GM19468 (cell line): ENCODE results near the gene SCFD2.

Experiments
- ATAC-seq: cut with Tn5 transposase; IDR thresholded peaks from one replicate; pipeline ENCODE4 v1.9.1; 2021; ENCODE audit warnings: mild to moderate bottlenecking, moderate library complexity, moderate number of reproducible peaks; ENCODE audit not compliant: unreplicated experiment; ENCODE audit errors: extremely low read depth

Gene SCFD2

DNA sequence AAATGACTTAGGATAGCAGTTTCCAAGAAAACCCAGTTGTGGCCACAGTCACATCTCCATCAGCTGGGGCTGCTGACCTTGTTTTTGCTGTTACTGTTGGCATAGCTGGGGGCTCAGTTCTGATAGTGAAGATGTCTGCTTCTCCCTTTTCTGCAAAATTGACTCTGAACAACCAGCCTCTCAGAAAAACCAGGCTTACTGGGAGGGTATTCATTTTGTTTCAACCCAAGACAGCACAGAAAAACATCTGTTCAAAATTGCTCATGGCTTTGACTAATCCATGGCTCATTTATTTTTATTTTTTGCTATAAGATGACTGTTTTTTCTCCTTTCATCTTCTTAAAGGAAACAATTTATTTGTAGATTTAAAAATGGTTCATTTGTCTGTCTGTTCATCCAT lies 450.7 kb downstream of the SCFD2 start:
- ATAC-seq, result no peak

DNA sequence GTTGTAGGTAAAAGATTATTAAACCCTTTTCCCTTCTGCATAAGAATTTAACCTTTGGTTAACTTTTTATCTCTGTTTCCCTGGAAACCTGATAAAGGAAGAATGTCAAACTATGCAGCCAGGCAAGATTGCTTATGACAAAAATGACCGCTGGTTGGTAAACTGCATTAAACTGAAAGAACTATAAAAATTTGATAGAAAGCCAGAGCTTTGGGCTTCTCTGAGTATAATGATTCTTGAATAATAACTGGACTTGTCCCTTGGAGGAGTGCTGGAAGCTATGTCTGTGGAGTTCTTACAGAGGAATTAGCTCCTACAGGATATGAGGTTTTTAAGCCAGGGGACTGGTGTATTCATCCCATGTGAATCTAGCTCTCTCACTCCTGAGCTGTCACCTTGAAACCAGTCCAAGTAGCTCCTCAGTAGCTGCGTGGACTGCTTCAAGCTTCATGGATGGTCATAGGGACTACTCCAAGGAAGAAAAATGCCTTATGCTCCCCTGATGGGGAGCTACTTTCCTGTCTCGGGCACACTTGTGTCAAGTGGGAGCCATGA lies 451.7 kb downstream of the SCFD2 start:
- no peak for ATAC-seq

DNA sequence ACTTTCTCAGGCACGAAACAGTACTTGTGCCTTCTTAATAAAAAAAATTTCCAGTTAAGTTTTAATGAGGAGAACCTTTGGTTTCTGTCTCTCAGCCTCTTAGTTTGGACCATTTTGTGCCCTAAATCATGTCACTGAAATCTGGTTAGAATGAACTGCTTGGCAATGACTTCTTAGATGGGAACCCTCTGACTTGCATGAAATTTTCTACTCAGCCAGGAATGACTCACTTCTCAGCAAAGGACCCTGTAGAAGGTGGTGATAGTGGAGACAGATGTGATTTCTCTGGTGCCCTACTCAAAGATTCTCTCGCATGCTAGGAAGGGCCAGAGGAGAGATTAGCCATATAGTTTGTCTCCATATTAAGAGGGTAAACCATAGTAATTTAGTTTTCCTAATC lies 453.3 kb downstream of the SCFD2 start:
- no peak for ATAC-seq

DNA sequence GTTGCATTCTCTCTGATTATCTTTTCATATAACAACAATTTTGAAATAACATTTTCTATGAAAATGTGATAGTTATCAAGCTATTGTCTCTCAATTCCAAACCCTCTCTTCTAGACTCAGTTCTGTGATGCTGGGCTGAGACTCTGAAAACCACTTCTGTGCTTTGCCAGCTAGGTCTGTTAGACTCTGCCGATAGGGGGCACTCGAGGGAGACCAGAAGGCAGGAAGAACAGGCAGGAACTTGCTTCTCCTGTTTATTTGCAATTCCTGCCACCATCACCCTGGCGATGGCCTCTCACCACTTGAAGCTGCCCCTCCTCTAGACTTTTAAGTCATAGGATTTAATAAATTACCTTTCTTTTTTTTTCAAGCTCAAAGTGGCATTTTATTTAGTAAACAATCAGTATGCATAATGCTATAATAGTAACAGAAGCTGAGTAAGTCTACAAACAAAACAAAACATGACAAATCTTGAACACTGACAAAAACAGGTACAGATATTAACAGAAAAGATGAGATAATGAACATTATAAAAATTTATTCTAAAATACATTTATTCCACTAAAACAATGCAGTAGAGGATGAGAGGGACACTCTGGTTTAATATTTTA lies 454.1 kb downstream of the SCFD2 start:
- no peak for ATAC-seq

DNA sequence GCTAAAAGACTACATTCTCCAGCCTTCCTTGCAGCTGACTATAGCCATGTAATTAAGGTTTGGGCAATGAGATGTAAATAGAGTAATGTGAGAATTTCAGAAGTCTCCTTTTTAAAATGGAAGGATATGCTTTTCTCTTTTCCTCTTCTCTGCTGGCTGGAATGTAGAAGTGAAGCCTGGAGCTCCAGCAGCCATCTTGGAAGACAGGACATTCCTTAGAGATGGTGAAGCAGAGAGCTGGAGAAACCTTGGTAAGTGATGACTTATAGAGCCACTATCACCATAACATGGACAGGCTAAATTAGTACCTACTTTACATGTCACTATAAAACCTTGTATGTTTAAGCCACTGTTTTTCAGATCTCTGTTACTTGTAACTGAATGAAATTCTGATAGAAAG lies 455.7 kb downstream of the SCFD2 start:
- ATAC-seq, result no peak

DNA sequence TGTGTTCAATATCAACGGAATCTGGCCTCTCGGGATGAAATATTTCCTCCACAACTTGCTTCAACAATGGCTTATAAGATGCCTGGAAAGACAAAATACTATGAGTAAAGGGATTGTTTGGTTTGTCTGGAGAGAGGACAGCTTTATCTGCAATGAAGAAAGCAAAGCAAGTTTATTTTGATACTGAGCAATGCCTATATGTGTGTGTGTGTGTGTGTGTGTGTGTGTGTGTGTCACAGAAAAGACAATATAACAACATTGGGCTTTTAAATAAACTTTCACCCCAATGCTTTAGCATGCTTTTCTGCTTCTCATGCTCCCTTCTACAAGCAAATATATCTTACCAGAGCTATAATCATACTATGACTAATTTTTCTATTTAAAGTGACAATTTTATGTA lies 458.4 kb downstream of the SCFD2 start:
- no peak for ATAC-seq

DNA sequence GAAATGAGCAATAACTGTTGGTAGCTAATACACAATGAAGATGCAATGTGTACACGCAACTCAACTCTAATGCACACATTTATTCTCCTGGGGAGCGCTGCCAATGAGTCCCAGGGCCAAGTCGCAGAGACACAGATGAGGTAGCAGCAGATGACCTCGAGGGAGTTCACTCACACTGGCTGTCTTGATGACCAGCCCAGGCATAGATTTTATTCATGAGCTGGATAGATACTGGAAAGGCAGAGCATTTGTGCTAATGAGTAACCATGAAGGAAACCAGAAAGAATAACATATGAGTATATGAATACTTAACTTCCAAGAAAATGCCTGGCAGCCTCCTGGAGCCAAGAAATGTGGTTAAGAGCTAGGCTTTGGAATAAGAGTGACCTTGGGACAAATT lies 461.4 kb downstream of the SCFD2 start:
- ATAC-seq, result no peak

DNA sequence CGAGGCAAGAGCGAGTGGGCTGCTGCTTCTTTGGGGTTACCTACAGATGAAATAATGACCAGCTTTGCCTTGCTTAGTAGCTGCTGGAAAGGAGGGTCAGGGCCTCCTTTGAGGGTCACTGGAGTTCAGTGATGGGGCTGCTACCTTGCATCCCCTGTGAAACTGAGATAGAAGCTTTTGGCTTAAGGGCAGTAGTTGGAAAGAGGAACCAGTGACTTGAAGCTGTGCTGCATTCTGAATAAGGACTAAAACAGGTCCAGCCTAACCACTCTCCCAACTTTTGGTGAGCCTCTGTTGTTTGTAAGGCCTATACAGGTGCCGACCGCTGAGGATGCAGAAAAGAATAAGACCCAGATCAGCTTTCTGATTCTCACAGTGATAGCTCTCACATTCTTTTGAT lies 462.6 kb downstream of the SCFD2 start:
- ATAC-seq, result no peak

DNA sequence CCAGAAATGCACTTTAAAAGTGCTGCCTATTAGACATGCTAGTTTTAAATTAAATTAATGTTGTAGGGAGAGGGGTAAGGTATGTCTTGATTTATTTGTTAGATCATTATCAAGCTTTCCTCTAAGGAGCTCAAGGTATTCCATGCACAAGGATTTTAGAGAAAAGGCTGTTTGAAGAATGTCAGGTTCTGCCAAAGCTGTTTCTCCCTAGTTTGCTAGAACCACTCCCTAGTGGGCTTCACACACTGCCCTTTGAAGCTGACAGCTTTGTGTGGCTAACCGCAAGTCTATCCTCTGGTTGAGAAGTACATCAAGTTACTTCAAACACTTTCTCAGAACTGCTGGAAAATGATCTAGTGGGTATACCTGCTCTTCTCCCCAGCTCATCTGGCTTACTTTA lies 471.4 kb downstream of the SCFD2 start:
- ATAC-seq, result no peak

DNA sequence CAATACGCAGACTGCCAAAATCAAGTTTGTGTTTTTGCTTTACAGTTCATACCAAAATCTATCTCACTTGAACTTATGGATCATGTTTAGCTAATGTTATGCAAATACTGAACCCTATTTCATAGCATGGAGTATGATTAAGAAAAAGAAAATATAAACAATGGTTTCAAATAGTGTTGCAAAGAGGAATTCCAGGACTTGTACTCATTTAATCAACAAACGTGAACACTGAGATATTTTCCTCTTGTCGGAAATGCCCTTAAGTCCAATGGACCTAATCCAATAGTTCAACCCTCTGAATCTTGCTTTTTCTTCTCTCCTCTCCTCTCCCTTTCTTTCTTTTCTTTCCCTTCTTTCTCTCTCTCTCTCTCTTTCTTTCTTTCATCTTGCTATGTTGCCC lies 473.0 kb downstream of the SCFD2 start:
- no peak for ATAC-seq

DNA sequence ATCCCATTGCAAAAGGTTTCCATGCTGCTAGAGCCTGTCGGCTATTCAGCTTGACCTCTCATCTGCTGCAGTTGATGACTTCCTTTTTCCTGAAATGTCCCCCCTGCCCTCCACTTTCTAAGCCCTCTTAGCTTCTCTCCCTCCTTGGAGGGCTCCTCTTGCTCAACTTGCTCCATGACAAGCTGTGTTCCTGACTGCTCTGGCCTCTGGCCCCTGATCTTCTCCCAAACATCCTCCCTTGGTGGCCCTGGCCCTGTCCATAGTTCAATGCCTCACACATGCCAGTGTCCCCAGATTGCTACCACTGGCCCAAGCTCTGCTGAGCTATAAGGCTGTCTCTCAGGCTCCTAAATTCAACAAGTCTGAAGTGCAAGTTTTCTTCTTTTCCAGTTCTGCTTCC lies 474.1 kb downstream of the SCFD2 start:
- ATAC-seq, result no peak

DNA sequence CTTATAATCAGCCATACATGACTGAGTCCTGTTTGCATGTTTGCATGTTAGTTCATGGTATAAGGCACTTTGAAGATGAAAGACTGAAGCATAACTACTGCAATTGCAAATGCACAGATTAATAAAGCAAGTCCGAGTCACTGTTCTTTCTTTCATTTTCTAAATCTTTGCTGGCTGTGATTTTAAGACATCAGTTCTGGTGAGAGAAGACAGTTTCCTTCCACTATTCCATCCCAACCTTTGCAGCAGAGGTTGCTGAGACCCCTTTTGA lies 475.4 kb downstream of the SCFD2 start:
- ATAC-seq, result no peak

DNA sequence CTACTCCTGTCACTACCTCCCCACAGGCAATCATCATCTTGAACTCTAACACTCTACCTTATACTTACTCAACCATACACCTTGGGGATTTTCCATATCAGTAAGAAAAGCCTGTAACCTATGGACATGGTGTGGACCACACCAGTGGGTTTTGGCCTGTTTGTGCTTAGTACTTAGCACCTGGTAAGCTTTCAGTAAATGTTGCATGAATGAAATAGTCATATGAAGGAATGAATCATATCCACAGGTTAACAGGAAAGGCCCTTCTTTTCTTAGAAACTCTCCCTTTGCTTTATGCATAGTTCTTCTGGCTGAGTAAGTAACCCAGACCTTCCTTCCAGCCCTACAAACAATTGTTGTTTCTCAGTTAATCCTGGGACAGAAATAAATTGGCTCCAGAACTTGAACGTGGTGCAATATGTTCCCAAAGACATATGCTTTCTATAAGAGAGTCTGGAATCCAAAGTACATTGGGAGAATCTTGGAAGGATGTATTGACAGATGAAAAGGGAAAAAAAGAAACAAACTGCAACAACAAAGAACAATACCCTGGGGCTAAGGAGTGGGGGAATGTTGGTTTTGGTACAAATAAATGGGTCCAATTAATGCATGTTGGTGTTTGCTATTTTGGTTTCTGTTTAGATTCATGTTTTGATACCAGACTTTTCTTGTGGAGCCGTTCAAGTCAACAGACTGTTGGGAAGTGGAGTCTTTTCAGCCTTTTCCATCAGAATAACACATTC lies 475.9 kb downstream of the SCFD2 start:
- no peak for ATAC-seq

DNA sequence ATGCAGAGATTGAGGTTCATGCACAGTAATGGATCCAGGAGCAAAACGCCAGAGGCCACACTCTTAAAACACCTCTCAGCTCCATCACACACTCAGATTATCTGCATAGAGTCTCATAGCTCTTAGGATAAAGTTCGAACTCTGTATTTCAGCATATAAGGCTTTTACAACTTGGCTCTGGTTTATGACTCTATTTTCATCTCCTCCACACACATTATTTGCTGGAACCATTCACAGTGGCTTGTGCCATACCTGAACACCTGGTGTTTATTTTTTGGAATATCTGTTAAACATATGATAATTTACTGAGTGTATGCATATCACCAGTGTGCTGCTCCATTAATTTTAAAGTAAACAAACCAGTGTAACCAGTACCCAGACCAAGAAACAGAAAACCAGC lies 476.5 kb downstream of the SCFD2 start:
- no peak for ATAC-seq

DNA sequence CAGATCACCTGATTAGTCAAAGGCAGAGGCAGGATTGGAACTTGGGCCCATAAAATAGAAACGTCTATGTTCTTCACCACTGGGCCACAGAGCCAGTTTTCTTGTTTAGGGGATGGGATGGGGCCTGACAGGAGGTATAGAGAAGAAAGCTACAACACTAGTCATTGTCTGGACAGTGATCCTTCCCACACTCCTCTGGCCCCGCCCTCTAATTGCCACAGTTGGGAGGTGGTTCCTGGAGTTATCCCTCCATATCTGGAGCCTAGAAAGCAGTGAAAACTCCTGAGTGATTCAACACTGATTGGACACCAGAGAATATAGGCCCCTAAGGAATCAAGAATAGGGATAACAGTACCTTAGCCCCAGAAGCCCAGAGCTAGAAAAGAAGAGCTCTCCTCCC lies 480.9 kb downstream of the SCFD2 start:
- ATAC-seq, result no peak

DNA sequence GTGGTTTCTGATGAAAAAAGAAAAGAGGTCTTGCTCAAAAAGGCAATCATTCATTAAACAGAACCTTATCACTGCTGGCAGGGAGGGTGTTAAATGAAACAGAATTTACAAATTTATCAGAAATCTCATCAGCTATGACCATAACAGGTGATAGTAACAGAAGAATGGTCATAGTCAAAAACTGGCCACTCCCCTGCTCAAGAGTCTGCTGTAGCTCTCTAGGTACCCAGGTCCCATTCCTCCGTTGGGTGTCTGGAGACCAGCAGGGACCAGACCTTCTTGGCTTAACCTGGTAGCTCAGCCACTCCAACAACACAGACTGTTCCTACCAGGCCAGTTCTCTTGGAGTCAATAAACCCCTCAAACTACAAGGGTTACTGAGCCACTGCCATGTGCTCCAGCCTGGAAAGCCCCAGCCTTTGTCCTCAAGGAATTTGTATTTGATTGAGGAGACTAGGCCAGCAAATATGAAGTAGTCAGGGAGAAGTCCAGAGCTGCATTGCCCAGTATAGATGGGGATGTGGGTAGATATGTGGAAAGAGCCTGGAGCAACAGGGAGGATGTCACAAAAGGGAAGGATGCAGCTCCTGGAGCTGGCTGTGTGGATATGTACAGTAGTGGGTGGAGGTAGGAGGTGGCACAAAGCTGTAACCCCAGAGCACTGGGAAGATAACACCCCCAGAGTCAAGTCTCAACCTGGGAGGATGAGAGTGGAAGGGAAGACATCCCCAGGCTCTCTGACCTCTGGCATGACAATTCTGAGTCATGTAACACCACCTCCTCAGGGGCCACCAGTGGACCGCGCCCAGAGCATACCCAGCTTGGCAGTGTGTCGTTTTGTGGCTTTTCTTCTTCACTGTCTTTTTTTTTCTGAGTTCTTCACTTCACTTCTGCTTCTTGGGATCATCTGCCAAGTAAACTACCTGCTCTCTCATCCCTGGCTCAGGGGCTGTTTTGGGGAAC lies 481.9 kb downstream of the SCFD2 start:
- no peak for ATAC-seq

DNA sequence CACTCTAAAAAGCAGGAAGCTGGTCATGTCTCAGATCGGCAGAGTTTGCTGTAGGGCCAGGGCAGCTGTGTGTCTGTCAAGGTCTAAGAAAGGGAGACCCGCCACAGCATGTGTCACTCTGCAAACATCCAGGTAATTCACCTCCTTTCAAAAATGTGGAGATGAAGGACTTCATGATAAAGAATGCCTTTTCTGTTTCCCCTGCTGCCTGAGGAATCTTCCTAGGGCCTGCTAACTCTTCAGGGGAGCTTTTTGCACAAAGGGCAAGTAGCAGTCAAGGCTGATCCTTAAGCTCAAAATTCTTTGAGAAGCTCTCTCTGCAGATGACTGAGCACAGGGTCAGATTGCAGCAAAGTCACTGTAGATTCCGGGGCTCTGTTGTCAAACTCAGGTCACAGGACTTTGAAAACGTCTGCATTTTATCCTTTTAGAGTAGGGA lies 482.7 kb downstream of the SCFD2 start:
- ATAC-seq, result no peak

DNA sequence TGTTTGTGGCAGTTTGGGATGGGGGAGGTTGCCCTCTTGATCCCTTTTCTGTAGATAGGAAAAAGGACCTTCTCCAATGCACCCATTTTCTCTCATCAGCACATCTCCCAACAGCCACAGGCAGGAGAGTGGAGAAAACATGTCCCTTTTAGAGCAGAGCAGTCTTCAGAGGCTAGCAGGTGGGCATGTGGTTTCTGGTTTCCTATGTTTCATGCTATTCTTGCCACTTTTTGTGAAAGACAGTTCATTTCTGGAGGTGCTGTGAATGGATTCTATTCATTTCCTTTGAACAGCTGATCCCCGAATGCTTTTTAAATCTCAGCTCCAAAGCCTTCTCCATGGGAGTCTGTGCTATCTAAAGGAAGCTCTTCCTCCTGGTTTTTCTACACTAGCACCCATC lies 484.9 kb downstream of the SCFD2 start:
- ATAC-seq, result no peak

DNA sequence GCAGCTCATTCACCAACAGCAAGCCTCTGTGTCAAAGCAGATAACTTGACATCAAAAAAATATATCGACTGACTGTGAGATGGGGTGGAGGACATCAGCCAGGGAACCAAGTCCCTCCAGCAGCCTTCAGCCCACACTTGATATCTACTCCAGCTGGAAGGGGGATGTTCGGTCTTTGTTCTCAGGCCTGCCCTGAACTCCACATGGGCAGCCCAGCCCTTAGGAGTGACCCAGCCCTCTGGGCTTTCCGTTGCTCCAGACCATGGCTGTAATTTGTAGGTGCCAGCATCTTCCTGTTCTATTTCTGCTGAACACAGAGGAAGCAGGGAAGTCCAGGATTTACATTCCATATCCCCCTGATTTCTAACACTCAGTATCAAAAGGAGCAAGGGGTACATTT lies 486.4 kb downstream of the SCFD2 start:
- no peak for ATAC-seq

DNA sequence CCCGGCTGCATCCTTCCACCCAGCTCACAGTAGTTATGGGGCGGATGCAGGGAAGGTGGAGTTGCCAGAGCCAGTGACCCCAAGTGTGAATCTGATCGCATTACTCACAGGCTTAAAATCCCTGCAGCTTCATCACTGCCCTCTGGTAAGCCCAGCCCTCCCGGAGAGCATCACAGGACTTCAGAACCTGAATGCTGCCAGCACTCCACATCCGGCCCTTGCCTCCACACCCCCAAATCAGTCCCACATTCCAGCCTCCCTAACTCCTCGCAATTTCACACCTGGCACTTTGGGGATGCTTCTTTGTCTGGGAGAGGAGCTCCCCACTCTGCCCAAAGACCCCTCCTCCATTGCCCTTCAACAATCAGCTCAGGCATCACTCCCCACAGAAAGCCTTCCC lies 488.2 kb downstream of the SCFD2 start:
- ATAC-seq, result no peak

DNA sequence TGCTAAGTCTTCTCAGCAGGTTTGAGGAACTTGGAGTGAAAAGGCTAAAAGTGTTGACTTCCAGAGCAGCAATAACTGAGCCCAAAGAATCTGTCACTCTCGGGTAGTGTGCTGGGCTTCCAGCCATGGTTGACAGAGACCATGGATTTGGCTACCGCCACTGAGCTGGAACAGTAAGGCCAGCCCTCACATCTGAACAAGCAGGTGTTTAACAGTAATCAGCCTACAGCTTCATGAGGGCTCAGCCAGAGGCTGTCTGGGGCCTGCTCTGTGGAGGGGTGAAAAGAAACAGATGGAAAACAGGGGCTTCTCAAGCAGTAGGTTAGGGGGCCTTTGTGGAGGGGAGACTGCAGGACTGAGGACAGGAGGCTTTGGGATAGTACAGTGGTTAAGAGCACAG lies 488.8 kb downstream of the SCFD2 start:
- ATAC-seq, result no peak
